ENCODE results near the gene KIF2A. TPM values are rescaled to one million over a fixed set of nuclear protein-coding genes. Genes with fewer than 3 reads are reported as not detected.

Gene KIF2A
- total and polyA plus RNA-seq, 9 of the 15 experiments (the other 6 are each of a cell fraction or from before 2014, with no cell fraction given), result 42.6 to 126 (median 77.6) TPM

DNA sequence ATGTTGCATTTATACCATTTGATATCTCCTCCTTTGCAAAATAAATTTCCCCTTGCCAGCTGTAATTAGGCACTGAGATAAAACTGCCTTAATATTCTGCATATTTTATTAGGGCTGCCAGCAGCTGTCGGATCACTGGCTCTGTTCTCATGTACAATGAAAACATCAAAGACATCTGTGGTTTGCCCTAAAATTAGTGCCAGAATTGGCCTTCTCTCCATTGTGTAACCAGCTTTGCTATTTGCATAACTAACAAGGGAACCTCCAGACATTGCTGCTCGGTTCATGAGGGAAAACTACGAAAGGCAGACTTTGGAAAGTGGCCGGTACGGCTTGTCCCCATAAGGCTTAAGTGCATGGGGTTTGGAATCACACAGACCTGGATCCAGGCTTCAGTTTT is 45.5 kb upstream of the KIF2A start (continued):
- TF ChIP-seq, protein P1, sequence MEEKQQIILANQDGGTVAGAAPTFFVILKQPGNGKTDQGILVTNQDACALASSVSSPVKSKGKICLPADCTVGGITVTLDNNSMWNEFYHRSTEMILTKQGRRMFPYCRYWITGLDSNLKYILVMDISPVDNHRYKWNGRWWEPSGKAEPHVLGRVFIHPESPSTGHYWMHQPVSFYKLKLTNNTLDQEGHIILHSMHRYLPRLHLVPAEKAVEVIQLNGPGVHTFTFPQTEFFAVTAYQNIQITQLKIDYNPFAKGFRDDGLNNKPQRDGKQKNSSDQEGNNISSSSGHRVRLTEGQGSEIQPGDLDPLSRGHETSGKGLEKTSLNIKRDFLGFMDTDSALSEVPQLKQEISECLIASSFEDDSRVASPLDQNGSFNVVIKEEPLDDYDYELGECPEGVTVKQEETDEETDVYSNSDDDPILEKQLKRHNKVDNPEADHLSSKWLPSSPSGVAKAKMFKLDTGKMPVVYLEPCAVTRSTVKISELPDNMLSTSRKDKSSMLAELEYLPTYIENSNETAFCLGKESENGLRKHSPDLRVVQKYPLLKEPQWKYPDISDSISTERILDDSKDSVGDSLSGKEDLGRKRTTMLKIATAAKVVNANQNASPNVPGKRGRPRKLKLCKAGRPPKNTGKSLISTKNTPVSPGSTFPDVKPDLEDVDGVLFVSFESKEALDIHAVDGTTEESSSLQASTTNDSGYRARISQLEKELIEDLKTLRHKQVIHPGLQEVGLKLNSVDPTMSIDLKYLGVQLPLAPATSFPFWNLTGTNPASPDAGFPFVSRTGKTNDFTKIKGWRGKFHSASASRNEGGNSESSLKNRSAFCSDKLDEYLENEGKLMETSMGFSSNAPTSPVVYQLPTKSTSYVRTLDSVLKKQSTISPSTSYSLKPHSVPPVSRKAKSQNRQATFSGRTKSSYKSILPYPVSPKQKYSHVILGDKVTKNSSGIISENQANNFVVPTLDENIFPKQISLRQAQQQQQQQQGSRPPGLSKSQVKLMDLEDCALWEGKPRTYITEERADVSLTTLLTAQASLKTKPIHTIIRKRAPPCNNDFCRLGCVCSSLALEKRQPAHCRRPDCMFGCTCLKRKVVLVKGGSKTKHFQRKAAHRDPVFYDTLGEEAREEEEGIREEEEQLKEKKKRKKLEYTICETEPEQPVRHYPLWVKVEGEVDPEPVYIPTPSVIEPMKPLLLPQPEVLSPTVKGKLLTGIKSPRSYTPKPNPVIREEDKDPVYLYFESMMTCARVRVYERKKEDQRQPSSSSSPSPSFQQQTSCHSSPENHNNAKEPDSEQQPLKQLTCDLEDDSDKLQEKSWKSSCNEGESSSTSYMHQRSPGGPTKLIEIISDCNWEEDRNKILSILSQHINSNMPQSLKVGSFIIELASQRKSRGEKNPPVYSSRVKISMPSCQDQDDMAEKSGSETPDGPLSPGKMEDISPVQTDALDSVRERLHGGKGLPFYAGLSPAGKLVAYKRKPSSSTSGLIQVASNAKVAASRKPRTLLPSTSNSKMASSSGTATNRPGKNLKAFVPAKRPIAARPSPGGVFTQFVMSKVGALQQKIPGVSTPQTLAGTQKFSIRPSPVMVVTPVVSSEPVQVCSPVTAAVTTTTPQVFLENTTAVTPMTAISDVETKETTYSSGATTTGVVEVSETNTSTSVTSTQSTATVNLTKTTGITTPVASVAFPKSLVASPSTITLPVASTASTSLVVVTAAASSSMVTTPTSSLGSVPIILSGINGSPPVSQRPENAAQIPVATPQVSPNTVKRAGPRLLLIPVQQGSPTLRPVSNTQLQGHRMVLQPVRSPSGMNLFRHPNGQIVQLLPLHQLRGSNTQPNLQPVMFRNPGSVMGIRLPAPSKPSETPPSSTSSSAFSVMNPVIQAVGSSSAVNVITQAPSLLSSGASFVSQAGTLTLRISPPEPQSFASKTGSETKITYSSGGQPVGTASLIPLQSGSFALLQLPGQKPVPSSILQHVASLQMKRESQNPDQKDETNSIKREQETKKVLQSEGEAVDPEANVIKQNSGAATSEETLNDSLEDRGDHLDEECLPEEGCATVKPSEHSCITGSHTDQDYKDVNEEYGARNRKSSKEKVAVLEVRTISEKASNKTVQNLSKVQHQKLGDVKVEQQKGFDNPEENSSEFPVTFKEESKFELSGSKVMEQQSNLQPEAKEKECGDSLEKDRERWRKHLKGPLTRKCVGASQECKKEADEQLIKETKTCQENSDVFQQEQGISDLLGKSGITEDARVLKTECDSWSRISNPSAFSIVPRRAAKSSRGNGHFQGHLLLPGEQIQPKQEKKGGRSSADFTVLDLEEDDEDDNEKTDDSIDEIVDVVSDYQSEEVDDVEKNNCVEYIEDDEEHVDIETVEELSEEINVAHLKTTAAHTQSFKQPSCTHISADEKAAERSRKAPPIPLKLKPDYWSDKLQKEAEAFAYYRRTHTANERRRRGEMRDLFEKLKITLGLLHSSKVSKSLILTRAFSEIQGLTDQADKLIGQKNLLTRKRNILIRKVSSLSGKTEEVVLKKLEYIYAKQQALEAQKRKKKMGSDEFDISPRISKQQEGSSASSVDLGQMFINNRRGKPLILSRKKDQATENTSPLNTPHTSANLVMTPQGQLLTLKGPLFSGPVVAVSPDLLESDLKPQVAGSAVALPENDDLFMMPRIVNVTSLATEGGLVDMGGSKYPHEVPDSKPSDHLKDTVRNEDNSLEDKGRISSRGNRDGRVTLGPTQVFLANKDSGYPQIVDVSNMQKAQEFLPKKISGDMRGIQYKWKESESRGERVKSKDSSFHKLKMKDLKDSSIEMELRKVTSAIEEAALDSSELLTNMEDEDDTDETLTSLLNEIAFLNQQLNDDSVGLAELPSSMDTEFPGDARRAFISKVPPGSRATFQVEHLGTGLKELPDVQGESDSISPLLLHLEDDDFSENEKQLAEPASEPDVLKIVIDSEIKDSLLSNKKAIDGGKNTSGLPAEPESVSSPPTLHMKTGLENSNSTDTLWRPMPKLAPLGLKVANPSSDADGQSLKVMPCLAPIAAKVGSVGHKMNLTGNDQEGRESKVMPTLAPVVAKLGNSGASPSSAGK (IDR thresholded peaks at IDR 0.05), result no peak
- no peak for TF ChIP-seq RB1 (IDR thresholded peaks at IDR 0.05; ENCODE audit: low read depth)
- no peak for TF ChIP-seq PTTG1 (tag; IDR thresholded peaks at IDR 0.05; ENCODE audit: low read depth)
- TF ChIP-seq BACH1 (tag; IDR thresholded peaks at IDR 0.05), result no peak
- TF ChIP-seq, protein P2, sequence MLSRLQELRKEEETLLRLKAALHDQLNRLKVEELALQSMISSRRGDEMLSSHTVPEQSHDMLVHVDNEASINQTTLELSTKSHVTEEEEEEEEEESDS (CRISPR knock-in tag; IDR thresholded peaks at IDR 0.05), result no peak
- no peak for TF ChIP-seq CHD2 (IDR thresholded peaks at IDR 0.05; ENCODE audit: low read depth, low read length)
- no peak for TF ChIP-seq XRCC5 (IDR thresholded peaks at IDR 0.05; ENCODE audit: low read depth, low read length)
- TF ChIP-seq GATAD2B (IDR thresholded peaks at IDR 0.05; ENCODE audit: borderline replicate concordance), result no peak
- no peak for TF ChIP-seq POLR2H (tag; IDR thresholded peaks at IDR 0.05; ENCODE audit: low read depth)
- no peak for TF ChIP-seq GTF2F1 (IDR thresholded peaks at IDR 0.05; ENCODE audit: low read depth, low read length)
- no peak for TF ChIP-seq MED1 (CRISPR knock-in tag; IDR thresholded peaks at IDR 0.05; ENCODE audit: borderline replicate concordance)
- no peak for TF ChIP-seq MTA3 (IDR thresholded peaks at IDR 0.05; ENCODE audit: borderline replicate concordance)
